ENCODE data around the gene SFMBT1.

SFMBT1 gene, protein sequence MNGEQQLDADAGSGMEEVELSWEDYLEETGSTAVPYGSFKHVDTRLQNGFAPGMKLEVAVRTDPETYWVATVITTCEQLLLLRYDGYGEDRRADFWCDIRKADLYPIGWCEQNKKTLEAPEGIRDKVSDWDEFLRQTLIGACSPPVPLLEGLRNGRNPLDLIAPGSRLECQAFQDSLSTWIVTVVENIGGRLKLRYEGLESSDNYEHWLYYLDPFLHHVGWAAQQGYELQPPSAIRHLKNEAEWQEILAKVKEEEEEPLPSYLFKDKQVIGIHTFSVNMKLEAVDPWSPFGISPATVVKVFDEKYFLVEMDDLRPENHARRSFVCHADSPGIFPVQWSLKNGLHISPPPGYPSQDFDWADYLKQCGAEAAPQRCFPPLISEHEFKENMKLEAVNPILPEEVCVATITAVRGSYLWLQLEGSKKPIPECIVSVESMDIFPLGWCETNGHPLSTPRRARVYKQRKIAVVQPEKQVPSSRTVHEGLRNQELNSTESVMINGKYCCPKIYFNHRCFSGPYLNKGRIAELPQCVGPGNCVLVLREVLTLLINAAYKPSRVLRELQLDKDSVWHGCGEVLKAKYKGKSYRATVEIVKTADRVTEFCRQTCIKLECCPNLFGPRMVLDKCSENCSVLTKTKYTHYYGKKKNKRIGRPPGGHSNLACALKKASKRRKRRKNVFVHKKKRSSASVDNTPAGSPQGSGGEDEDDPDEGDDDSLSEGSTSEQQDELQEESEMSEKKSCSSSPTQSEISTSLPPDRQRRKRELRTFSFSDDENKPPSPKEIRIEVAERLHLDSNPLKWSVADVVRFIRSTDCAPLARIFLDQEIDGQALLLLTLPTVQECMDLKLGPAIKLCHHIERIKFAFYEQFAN

DNA sequence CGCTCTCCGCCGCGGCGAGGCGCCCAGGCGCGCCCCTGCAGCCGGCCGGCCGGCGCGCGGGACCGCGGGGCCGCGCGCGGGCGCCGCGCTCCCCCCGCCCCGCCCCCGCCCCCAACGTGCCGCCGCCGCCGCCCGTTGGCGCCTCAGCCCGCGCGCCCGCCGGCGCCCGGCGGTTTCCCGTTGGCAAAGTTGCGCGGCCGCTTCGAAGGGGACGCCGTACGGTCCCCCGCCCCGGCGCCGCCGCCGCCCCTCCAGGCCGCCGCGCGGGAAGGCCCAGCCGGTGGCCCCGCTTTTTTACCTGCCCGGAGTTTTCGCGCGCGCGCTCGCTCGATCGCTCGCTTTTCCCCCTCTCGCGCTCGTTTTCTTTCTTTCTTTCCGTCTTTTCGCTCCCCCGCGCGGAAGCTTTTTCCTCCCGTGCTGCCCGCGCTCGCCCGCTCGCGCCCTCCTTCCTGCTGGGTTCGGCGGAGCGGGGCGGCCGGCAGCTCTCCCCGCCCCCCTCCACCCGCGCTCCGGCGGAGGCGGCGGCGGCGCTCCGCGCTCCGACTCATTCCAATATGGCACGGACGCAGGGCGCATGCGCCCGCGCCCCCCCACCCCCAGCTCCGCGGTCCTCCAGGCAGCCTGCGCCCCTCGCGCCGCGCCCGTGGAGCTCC lies at the start of gene SFMBT1:
Gene SFMBT1 (minus strand): TSS at position 556 of the 653 bp plus-strand sequence. CDS start 76,945 bp downstream, outside the sequence.
- DNase-seq (ENCODE audit: low read depth): peak; percentile 62

DNA sequence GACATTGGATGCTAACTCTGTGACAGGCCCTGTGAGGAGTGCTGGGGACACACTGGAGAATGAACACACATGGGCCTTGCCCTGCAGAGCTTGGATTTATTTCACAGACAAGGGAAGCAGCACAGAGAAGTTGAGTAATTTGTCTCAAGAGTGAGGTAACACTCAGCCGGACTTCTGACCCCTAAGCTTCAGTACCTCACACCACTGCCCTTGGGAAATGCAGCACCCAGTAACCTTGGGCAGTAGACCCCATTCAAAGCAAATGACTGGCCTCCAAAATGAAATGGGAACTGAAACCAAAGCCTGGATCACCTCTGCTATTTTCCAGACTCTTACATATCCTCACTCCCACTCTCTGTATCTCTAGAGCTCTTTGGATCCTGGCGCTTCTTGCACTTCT lies 47.1 kb upstream of the SFMBT1 start:
- DNase-seq (ENCODE audit: low read depth): no peak

DNA sequence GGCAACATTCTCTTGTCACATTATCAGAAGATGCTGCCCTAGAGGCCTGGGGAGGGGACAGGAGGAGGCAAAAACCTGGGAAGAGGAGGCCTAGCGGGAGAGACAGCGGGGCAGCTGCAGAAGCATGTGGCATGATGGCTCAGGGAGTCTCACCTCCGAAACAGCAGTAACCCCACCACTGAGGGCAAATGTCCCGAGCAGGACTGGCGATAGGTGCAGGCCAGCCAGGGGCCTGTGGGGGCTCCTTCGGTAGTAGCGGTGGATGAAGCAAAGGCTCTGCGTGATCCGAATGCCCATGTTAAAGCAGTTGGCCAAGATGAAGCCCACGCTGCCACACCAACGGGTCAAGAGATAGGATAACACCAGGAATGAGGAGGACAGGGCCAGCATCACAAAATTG lies 46.3 kb upstream of the SFMBT1 start:
- no peak for DNase-seq (ENCODE audit: low read depth)

DNA sequence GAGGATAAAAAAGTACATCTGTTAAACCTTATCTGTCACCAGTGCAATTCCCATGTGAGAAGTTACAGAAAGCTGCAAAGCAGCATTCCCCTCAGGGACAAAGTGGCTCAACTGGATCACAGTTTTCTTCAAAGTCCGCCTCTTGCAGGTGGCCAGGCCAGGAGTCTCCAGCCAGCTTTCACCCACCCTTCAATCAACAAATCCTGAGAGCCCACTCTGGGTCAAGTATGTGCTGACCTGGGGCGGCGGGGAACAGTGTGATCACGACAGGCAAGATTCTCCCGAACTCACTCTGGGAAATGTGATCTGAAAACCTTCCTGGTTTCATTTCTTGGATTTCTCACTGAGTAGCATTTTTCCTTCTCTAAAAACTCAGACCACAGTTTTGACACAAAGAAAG lies 45.1 kb upstream of the SFMBT1 start:
- DNase-seq (ENCODE audit: low read depth): no peak

- no peak for DNase-seq (ENCODE audit: low read depth)
Observed at GRCh38 chr3:53089511-53089910, 43.6 kb upstream of the SFMBT1 start.

GRCh38 chr3:53085476-53085875 lies 39.6 kb upstream of the SFMBT1 start:
- no peak for DNase-seq (ENCODE audit: low read depth)

DNA sequence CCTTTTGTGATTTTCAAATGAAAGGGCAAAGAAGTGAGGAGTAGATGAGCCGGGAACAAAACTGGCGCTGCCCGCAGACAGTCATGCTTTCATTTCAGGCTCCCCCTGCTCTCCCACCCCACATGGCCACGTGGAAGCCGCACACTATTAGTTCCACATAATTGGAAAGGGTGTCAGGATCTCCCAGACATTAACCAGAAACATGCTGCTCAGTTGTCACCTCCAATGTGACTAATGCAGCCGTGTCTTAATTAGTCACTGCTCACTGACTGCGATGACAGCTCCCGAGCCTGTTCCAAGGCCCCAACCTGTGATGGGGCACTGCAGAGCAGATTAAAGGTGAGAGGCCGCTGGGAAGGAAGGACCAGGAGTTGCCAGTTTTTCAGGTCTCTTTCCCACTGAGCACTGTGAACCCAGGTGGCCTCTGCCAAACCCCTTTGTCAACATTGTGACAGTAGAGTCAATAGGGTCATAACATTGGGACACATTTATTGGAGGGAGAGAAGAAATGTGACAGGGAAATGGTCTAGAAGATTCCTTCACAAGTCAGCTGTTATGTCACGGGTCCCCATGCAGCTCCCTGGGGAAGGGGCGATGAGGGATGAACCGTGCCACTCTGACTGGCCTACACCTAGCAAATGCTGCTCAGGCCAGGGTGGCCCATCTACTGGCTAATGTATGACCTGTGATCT lies 38.6 kb upstream of the SFMBT1 start:
- no peak for DNase-seq (ENCODE audit: low read depth)

- no peak for DNase-seq (ENCODE audit: low read depth)
Observed at GRCh38 chr3:53083949-53084309, 38.1 kb upstream of the SFMBT1 start.

DNA sequence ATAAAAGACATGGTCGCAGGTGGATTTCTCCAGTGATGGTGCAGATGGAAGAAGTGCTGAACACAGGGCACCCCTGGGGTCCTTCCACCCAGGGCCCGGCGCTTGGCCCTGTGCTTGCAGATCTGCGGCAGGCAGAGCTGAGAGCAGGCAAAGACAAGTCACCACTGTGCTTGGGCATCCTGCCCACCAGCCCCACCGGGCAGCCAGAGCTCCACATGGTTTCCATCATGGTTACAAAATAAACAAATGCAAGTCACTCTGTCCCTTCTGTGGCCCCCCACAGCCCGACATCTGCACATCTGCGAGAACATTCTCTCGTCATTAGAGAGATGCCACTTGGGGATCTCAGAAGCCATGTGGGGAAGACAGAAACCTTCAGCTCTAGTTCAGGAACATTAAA lies 37.6 kb upstream of the SFMBT1 start:
- DNase-seq (ENCODE audit: low read depth): no peak

- no peak for DNase-seq (ENCODE audit: low read depth)
Observed at GRCh38 chr3:53082736-53083135, 36.9 kb upstream of the SFMBT1 start.

DNA sequence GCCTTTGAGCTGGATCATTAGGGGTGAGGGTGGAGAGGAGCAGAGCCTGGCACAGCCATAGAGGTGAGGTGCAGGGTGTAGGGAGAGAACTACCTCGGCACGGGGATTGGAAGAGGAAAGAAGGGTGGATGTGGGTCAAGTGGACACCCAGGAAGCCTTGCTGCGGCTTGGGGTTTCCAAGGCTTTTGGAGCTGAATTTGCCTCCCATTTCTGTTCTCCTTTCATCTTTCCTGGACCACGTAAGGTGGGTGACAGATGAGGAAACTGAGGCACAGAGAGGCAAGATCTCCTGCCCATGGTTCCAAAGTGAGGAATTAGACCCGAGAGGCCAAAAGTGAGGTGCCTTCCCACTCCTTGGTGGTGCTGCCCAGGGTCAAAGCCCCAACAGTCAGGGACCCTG lies 35.4 kb upstream of the SFMBT1 start:
- no peak for DNase-seq (ENCODE audit: low read depth)

DNA sequence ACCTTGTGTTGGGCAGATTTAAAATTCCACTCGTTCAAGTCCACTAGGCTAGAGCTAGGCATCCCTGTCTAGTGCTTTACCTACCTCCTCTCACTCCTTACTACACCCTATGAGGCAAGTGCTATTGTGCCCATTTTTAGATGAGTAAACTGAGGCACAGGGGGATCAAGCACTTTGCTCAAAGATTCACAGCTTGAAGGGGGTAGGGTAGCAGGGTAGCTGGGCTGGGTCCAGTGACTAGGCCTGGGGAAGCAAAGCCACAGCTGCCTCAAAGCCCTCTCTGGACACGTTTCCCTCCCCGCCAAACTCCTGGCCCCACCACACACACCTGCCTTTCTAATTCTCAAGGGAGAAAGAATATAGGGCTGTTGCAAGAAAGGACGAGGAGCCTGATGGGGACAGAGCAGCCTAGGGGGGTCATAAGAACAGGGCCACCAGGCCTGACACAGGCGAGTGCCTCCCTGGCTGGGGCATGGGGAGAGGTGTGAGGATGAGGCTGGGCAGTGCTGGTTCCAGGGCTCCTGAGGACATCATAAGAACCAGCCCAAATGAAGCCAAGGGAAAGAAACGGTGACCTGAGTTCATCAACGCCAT lies 34.8 kb upstream of the SFMBT1 start:
- no peak for DNase-seq (ENCODE audit: low read depth)

DNA sequence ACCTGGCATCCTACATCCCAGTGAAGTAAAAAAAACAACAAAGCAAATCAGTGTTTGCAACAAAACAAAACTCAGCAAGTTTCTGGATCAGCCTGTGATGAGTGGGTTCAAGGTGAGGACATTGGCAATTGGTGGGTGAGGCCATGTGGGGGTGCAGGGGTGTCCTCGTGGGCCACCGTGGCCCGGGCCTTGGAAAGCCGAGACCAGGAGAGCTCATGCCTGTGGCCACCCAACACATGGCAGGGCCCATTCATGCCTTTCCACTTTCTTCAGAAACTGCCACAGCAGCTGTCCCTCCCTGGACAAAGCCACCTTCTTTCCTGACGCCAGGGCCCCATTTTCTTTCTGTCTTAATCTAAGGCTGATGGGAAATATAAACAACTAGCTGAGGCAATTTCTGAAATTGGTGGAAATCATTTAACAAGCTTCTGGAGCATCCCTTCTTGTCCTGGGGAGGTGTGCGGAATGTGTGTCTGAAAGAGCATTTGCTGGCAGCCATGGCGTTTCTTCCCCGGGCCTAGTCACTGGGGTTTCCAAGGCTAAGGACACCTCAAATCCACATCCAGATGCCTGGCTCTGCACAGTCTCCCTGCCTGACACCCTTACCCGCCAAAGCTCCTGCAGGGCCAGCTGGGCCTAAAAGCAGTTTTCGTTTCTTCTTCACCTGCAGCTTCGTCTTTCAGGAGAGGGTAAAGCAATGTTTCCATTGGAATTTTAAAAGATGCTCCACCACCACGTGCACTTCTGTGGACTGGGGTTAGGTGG lies 34.1 kb upstream of the SFMBT1 start:
- no peak for DNase-seq (ENCODE audit: low read depth)

DNA sequence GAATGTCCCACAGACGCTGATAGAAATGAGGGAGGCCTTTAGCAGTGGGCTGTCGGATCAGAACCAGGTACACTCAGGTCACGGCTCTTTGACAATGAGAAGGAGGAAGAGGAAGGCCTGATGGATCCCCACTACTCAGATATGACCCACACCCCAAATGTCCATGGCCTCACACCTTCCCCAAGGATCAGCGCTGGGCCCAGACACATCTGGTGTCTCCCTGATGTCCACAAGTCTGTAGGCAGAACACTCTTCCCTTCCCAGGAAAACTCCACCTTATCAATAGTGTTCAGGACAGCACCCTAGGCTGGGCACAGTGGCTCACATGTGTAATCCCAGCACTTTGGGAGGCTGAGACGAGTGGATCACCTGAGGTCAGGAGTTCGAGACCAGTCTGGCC lies 33.3 kb upstream of the SFMBT1 start:
- DNase-seq (ENCODE audit: low read depth): no peak

DNA sequence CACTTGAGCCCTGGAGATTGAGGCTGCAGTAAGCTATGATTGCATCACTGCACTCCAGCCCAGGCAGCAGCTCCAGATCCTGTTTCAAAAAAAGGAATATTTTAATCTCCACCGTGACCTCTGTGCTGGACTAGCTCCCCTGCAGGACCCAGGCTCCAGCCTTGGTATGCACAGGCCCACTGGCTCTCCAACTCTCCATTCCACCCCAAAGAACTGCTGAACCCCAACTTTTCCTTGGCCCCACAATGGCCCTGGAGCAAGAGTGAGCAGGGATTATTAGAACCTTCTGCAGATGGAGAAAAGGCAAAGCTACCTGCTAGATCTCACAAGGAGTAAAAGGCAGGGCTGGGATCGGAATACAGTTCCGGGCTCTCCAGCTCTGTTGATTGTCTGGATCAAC lies 32.8 kb upstream of the SFMBT1 start:
- no peak for DNase-seq (ENCODE audit: low read depth)

DNA sequence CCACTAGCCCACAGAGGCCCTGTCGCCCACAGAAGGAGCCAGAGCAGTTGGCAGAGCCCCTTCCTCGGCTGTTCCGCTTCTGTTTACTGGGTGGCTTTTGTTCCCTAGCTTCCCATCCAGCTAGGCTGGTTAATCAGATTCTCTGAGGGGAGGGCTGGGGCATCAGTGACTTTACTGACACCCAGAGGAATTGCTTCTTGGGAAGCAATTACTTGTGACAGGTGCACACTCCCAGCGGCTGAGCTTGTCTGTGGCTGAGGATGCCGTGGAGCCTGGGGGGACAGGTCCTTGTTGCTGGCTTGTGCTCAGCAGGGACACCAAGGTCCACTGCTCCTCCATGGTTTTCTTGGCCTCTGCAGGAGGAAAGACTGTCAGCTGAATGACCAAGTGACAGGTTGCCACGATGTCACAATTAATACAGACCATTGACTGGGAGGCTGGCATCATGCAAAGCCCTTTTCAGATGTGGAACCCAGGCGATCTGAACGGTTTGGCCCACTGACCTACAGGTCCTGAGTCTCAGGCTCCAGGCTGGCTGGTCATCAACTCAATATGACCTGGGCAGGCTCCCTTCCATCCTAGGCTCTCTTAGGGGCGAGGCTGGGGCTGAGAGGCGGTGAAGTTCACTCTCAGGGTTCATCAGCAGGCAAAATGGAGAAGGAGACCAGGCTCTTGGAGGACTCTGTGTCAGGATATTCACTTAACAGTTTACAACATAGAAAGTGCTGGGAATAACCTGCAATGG lies 31.8 kb upstream of the SFMBT1 start:
- no peak for DNase-seq (ENCODE audit: low read depth)

- DNase-seq (ENCODE audit: low read depth): no peak
Observed at GRCh38 chr3:53075743-53076140, 29.9 kb upstream of the SFMBT1 start.

DNA sequence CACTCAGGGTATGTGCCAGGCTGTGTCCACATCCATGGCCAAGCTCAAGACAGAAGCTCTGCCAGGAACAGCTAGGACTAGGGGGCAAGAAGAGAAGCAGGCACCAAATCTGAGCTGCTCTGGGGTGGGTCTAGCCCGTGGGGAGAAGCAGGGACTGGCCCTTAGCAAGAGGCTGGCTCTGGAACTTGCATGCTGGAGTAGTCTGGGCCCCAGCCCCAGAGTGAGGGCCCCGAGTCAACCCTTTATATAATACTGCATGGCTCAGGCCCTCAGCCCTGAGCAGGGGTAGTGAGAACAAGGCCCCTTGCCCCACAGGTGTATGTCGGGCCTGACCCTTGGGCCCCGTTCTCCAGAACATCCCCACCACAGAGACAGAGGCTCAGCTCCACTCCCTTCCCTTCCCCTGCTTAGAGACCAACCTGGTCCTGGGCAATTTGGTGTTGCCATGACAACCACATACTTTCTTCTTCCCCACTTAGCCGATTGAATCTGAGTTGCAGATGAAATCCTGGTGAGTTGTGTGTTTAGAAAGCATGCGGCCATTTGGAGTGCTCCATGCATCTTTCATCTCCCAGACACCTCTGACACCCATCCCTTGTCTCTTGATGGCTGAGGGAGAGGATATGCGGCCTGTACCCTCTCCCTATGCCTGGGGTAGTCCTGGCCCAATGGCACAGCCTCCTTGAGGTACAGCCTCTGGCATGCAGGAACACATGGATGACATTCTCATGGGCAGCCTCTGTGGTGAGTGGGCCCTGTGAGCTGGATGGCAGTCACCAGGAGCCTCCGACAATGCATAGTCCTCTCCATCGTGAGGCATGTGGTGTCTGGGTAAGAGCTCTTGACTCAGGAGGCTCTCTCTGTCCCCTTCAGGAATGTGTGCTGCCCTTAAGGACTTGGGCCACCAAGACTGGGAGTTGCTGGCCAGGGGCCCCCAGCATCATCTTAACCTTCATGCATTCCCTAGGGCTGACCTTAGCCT lies 29.2 kb upstream of the SFMBT1 start:
- DNase-seq (ENCODE audit: low read depth): no peak

DNA sequence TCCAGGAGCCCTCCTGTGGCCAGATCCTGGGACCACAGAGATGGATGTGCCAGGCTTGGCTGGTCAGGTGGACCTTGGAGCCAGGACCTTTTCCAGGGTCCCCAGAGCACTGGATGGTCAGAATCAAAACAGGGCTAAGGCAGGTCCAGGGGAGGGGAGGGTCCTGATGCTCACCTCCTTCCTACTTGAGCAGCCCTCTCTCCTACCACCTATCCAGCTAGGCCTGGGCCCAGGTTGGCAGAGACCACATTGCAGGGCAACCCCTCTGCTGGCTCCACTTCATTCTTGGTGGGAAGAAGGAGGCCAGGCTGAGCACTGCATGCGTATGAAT lies 28.5 kb upstream of the SFMBT1 start:
- DNase-seq (ENCODE audit: low read depth): no peak
